SIG-M5 treated with dmso at 0.1 percent for 504 hours (cell line): ENCODE measurements around the gene IL22RA2.

ENCODE experiments used
- DNase-seq: peaks from one replicate; lab custom pipeline; 2025; ENCODE audit not compliant: unreplicated experiment; lab: John Stamatoyannopoulos, UW

The IL22RA2 gene

DNA sequence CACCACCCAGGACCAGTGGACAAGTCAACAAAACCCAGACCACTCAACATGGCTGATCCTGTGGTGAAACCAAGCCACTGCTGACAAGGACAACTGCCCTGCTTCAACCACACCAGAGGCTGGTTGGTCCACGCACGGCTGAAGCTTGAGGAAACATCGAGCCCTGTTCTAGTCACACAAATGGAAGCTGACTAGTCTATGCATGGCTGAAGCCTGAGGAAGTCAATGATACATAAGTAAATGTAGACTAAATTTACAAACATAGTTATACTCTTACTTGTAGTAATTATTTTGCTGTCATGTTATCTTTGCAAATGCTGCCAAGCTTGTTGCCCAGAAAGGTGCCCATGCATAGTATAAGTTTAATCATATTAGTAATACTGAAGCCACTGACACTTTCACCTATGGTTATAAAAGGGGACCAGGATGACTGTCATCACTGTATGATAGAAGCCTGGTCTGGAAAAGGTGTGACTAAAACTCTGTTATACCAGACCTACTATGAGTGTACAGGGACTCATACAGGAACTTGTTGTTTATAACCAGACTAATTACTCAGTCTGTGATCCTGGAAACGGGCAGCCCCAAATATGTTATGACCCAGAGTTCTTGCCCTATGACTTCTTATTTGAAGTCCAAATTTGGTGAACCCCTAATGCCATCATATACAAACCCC, 5.6 kb downstream of the IL22RA2 start:
- no peak for DNase-seq

DNA sequence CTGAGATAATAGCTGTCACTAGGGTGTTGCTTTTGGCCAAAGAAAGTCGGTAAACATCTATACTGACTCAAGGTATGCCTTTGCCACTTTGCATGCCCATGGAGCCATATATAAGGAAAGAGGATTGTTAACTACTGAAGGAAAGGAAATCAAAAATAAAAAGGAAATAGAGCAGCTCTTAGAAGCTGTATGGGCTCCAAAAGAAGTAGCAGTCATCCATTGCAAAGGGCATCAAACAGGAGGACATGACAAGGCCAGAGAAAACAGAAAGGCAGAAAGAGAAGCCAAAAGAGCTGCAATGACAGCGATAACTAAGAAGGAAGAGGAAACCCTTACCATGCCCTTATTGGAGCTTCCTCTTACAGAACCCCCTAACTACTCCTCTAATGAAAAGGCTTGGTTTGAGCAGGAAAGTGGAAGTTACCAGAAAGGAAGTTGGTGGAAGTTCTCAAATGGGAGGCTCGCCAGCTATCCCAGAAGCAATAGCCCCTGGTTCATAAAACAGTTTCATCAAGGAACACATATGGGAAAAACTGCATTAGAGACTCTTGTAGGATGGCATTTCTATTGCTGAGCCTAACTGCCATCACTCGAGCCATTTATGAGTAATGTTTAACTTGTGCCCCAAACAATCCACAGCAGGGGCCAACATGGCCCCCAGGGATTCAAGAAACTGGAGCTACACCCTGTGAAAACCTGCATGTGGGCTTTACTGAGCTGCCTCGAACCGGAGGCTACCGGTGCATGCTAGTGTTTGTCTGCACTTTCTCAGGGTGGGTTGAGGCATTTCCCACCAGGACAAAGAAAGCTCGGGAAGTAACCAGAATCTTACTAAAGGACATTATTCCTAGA, 7.0 kb downstream of the IL22RA2 start:
- DNase-seq: peak; percentile 21

DNA sequence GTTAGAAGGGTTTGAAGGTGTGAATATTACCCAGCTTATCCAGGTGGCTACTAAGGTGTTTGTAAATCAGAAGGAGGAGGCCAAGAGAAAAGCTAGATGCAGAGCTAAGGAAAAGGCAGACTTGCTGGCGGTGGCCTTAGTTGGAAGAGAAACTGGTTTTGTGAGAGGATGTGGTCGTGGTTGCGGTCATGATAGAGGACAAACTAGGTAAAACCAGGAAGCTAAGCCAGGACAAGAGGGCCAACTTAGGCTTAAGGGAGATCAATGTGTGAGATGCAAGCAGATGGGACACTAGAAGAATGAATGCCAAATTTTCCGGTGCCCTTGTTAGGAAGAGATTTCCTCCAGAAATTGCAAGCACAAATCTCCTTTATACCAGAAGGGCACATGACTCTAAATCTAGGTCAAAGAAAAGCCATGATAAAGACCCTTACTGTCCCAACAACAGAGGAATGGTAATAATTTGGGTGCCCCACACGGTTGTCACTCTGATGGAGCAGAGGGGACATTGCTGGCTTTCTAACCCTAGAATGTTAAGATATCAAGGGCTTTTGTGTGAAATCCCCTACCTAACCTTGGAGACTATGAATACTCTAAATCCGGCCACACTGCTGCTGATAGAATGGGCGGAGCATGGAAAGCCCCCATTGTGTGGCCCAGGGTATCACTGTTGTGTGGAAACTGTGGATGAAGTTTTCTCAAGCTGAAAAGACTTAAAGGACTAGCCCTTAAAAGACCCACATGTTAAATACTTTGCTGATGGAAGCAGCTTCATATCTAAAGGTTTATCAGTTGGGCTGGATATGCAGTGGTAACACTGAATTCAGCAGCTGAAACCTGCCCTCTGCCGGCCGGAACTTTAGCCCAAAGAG, 7.8 kb downstream of the IL22RA2 start:
- DNase-seq: no peak

DNA sequence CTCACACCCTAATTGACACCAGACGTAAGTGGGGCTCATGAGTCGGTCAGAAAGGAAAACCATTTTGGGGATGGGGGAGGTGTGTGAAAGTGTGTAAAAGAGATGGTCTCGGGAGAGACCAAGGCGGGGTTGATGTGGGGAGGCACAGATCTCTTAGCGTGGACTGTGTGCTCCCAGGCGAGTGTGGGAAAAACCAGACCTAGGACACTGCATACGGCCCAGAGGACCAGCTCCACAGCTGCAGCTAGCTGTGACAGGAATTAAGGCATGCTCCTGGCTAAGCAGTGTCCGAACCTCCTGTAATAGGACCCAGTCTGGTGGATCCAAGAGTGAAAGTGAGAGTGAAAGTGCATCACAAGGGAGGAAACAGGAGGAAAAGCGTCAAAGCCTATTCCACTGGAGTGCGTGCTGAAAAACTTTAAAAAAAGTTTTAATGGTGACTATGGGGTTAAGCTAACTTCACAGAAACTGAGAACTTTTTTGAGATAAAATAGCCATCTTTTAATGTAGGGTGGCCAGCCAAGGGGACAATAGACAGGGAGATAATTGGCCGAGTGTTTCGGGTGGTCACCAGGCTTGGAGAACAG, 9.6 kb downstream of the IL22RA2 start:
- no peak for DNase-seq

DNA sequence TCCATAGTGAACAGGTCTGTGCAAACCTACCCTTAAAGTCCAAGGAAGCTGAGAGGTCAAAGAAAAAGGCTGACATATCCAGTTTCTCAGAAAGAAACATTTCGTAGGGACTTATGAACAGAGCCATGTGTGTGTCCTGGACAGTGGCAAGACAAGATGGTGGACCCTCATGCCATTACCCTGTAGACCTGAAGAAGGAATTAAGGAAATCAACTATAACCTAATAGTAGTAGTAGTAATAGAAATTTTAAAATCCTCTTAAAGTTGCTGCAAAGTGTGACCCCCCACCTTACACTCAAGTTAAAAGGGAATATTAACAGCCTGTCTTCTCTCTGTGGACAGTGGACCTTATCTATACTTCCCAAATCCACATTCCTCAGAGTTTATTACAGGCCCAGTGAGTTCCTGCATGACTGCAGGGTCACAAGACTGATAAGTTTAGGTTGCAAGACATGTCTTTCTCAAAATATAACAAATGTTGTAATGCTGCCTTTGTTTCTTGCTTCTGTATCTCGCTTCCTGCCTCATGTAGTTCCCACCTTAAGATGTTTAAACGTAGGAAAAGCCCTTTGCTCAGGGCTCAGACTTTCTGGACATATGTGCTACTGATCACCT, 10.6 kb downstream of the IL22RA2 start:
- DNase-seq: no peak

DNA sequence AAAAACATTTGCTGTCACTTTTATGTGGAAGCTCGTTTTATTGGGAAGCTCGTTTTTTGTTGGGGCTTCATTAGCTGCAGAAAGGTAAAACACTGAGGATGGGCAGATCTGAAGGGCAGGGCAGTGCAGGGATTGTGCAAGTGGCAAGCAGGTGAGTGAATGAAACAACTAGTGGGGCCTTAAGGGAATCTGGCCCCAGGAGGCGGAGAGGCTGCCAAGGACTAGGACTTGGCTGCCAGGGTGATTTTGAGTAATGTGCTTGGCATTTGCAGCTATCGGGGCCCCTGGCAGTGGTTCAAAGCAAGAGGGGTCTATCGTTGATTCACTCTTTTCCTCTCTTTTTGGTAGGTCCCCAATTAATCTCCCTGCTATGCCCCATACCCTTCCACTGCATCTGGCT, 11.5 kb downstream of the IL22RA2 start:
- no peak for DNase-seq

DNA sequence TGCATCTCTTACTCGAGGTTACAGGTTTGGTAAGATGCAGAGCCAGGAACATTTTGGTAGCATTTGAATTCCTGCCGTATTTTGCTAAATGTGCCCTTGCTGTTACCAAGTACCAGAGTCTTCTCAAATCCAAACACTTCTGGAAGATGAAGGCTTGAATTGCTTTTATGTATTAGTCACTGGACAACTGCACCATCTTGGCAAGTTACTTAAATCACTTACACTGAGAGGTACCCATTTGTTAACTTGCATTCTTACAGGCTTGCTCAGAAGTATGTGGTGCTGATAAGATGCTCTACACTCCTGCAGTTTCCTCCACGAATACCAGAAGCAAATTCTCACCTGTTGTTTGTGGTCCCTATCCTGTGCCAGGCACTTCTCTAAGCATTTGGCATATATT, 12.7 kb downstream of the IL22RA2 start:
- no peak for DNase-seq

DNA sequence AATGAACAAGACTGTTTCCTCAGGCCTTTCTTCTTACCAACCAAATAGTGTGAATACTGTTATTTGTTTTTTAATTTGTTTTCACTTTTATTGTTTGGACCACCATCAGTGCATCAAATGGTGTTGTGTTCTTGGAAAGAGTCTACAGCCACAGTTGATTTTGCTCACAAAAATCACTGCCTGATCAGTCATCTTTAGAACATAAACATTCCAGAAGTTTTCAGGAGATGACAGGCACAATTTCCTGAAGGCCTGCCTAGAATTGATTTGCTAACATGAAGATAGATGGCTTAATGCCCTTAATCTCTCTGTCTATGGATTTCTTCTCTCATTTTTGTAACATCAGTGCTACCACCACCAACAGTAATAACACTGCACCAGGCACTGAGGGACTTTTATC, 13.5 kb downstream of the IL22RA2 start:
- DNase-seq: no peak

DNA sequence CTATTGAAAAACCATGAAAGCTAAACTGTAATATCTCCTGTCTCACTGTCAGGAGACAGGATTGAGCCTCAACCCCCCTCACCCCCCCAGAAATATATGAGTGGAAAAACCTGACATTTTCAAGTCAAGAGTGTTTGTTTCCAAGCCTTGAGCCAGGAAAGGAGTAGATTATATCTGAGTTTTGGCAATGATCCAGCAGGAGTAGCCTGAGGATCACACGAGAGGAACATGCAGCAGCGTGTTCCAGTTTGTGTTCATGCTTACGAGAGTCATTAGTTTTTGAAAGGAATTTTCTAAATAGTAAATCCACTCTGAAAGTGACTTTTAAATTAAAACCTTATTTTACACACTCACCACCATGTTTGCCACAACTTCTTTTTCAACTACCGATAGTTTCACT, 15.8 kb downstream of the IL22RA2 start:
- DNase-seq: no peak

DNA sequence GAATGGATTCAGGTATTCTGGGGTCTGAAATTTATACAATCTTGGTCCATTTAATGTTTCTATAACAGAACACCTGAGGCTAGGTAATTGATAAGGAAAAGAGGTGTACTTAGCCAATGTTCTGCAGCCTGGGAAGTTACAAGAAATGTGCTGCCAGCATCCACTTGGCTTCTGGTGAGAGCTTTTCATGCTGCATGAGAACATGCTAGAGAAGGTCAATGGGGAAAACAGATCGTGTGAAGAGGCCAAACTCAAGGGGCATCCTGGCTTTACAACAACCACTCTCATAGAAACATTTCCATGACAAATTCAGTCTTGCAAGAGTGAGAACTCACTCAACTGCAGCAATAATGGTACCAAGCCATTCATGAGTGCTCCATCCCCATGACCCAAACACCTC, 16.8 kb downstream of the IL22RA2 start:
- DNase-seq: no peak

DNA sequence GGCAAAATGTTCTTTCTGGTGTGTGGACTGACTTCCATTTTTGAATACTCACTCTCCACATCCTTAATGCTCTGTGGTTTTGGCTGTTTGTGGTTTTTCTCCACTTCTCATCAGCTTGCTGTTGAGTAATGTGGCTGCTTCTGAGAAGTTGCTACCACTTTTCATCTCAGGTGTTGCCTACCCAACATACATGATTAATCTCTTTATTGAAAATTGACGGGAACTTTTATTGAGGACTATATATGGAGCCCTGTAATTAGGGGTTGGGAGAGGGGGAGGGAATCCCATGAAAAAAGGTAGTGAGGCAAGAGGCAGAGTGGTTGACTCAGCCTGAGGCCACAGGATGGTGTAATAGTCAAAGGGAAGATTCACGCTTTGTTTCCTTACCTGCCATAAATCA, 17.6 kb downstream of the IL22RA2 start:
- peak; percentile 79 for DNase-seq

DNA sequence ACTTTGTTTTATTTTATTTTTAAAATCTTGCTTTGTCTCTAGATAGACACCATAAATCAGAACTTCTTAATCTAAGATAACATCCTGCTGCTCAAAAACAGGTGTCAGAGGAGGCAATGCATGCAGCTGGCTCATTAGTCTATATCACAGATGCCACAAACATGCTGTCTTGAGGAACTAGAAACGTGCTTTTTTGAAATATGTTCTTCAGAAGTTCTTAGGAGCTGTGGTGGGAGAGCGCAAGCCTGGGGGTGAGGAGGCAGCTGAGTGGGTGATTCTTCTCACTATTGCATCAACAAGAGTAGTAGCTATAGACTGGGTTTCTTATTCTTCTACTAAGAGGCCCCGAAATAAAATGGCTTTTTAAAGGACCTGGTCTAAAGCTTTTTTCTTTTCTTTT, 23.4 kb downstream of the IL22RA2 start:
- DNase-seq: peak; percentile 74

DNA sequence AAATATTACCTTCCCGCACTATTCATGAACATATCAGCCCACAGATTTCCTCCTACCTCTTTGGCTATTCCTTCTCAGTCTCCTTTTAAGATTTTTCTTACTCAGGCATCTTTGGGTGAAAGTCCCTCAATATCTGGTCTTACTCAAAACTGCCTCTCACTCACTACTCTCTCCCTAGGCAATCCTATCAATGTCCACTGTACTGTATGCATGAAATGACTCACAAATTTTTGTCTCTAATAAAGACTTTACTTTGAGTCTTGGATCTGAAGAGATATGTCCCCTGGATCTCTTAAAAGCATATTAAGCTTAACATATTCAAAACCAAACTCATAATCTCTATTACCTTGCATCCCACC, 24.4 kb downstream of the IL22RA2 start:
- peak; percentile 52 for DNase-seq

DNA sequence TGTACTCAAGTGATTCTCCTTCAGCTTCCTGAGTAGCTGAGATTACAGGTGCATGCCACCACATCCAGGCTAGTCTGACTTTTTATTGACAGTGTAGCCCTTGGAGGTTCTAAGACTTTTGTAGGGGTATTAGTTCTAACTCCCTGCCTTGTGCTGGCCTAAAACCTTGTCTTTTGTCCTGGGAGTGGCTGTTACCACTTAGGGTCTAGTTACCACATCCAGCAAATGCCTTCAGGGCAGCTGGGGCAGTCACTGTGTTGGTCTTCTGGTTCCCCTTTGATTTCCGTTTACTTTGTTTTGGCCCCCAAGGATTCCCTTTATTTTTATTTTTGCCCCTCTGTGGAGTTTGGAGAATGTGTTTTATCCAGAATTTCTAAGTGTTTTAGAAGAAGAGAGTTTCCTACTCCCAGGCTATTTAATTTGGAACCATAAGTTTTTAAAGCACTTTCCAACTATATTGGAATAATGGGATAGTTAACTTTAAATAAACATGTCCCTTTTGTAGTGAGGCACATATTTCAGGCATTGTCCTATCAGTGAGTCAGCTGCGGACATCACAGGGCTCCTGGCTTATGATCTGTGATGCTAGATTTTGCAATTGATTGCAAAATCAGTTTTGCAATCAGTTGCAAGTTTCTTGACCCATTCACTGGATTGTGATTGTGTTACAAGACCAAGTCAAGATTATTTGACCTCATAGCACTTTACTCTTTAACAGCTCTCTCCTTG, 25.0 kb downstream of the IL22RA2 start:
- DNase-seq: peak; percentile 52

DNA sequence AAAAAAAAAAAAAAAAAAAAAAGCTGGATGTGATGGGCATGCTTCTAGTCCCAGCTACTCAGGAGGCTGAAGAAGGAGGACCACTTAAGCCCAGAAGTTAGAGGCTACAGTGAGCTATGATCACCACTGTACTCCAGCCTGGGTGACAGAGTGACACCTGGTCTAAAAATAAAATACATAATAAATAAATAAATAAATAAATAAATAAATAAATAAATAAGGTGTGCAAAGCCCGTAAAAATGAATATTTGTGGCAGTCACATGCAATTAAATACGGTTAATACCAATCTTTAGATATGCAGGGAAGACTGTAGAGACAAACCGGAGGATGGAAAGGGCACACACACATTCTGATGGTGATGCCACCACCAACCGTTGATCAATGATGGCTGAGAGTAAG, 26.2 kb downstream of the IL22RA2 start:
- DNase-seq: no peak

DNA sequence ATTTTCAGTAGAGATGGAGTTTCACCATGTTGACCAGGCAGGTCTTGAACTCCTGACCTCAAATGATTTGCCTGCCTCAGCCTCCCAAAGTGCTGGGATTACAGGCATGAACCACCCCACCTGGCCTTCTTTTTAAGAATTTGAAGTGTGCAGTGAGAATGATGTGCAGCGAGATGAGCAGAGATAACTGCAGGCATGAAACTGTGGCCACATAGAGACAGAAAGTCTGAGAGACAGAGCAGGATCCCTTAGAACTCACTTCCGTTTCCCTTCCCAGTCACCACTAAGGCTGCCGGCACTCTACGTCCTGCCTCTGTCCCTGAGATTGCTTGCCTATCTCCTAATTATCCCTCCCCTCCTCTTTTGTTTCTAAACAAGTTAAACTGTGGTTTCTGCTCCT, 27.2 kb downstream of the IL22RA2 start:
- no peak for DNase-seq

DNA sequence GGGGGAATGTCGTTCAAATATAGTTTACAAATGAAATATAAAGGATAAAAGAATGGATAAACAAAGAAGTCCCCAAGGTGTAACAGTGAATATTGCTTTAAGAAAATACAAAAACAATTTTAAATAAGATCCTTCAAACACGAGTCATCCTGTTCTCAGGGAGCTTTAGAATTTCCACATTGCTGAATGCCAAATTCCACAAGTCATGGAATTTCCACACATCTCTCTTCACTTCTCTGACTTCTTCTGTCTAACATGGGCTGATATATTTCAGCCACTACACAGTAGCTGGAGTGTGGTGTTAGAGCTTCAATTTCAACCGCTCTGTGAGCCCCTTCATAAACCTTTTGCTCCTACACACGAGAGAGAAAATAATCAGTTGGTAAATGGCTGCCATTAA, 28.0 kb downstream of the IL22RA2 start:
- DNase-seq: no peak

DNA sequence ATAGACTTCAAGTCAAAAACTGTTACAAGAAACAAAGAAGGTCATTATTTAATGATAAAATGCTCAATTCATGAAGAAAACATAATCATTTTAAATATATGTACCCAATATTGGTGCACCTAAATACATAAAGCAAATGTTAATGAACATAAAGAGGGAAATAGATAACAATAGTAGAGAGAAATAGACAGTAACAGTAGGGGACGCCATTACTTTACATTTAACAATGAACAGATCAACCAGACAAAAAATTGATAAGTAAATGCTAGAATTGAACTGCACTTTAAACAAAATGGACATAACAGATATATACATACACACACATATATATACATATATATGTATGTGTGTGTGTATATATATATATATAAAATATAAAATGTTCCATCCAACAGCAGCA, 37.4 kb downstream of the IL22RA2 start:
- DNase-seq: peak; percentile 41

DNA sequence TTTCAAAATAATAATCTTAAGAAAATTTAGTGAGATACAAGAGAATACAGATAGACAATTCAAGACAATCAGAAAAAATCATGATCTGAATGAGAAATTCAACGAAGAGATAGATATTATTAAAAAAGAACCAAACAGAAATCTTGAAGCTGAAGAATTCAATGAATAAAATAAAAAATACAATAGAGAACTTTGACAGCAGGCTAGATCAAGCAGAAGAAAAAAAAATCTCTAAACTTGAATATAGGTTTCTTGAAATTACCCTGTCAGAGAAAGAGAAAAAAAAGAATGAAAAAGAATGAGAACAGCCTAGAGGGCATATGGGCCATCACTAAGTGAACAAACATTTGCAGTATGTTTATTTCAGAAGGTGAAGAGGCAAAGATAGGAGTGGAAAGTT, 39.0 kb downstream of the IL22RA2 start:
- no peak for DNase-seq

DNA sequence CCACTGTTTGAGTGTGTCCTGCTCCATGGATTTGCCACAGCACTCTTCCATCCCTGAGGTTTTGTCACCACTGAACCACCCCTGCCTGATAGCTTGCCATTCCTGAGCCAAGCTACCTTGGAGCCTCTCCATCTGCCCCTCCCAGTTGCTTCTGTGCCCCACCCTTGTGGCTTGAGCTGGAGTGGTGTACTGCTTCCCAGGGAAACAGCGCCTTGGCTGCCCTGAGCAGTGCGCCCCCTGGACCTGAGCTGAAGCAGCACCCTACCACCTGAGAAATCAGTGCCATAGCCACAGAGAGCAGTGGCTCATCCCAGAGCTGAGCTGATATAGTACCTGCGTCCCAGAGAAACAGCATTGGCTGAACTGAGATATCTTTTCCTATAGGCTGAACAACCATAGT, 40.3 kb downstream of the IL22RA2 start:
- DNase-seq: no peak
